BLaER1 treated with 17β-estradiol and CSF1 and Interleukin-3, amounts not matched to agents 10 nM and 100 nM (cell line): ENCODE measurements around the gene GTF2F1.
"Not testable (repeated sequence)": the region's sequence is repeated elsewhere in the genome, so short reads cannot be mapped to it uniquely, and the experiment has no call there.

Source experiments
- H3K27ac ChIP-seq, 11 experiments: shearing (Covaris generic); formaldehyde crosslinking; 2 replicates each; pipeline ENCODE4 v1.8.1; 2022
- H3K27me3 ChIP-seq, 11 experiments: shearing (Covaris generic); formaldehyde crosslinking; 2 replicates each; pipeline ENCODE4 v1.8.1; 2022
- H3K36me3 ChIP-seq, 11 experiments: shearing (Covaris generic); formaldehyde crosslinking; 2 replicates each; pipeline ENCODE4 v1.8.1; 2022
- H3K4me1 ChIP-seq, 10 experiments: shearing (Covaris generic); formaldehyde crosslinking; 2 replicates each; pipeline ENCODE4 v1.8.1; 2022
- H3K4me2 ChIP-seq, 11 experiments: shearing (Covaris generic); formaldehyde crosslinking; 2 replicates each; pipeline ENCODE4 v1.8.1; 2022
- H3K4me3 ChIP-seq, 10 experiments: shearing (Covaris generic); formaldehyde crosslinking; 2 replicates each; pipeline ENCODE4 v1.8.1; 2022
- H3K9ac ChIP-seq, 11 experiments: shearing (Covaris generic); formaldehyde crosslinking; 2 replicates each; pipeline ENCODE4 v1.8.1; 2022
- H3K9me3 ChIP-seq, 11 experiments: shearing (Covaris generic); formaldehyde crosslinking; replicated peaks in 1 of 11; 2 replicates each; pipeline ENCODE4 v1.8.1; 2022
- H4K20me1 ChIP-seq, 11 experiments: shearing (Covaris generic); formaldehyde crosslinking; 2 replicates each; pipeline ENCODE4 v1.8.1; 2022
- Cebpa-rat ChIP-seq, 11 experiments: shearing (Covaris generic); IDR thresholded peaks; 2 replicates each; pipeline ENCODE4 v1.8.1; 2022

The GTF2F1 gene

GRCh38 chr19:6412447-6413091 is 19.6 kb upstream of the GTF2F1 start:
- TF ChIP-seq Cebpa-rat (IDR thresholded peaks at IDR 0.05) = no peak
- H3K9ac ChIP-seq = no peak overlapping the region
- H4K20me1 ChIP-seq = peaks cover 24 to 62% (median 52%) of the 10 kb centered on the region in 11 experiments; a peak in 21 of 22 replicates
- no peaks in the 10 kb centered on the region for H3K4me1 ChIP-seq
- H3K27me3 ChIP-seq = no peaks in the 10 kb centered on the region
- H3K27ac ChIP-seq = no peak overlapping the region
- H3K36me3 ChIP-seq = peaks cover 48 to 61% (median 56%) of the 10 kb centered on the region in 11 experiments
- H3K9me3 ChIP-seq = no peaks in the 10 kb centered on the region
- no peak overlapping the region for H3K4me3 ChIP-seq
- no peak overlapping the region for H3K4me2 ChIP-seq

GRCh38 chr19:6412061-6412446 is 19.1 kb upstream of the GTF2F1 start:
- Histone ChIP-seq H4K20me1 (peaks cover 19 to 56% (median 47%) of the 10 kb centered on the region in 11 experiments; a peak in 21 of 22 replicates), H3K9ac (no peak overlapping the region), H3K36me3 (peaks cover 42 to 56% (median 51%) of the 10 kb centered on the region in 11 experiments), H3K27me3 (no peaks in the 10 kb centered on the region), H3K9me3 (no peaks in the 10 kb centered on the region), H3K27ac (no peak overlapping the region), H3K4me1 (no peaks in the 10 kb centered on the region), H3K4me2 (no peak overlapping the region), H3K4me3 (no peak overlapping the region)
- no peak for TF ChIP-seq Cebpa-rat (IDR thresholded peaks at IDR 0.05)

- H3K27me3 ChIP-seq = no peaks in the 10 kb centered on the region
- no peaks in the 10 kb centered on the region for H3K9me3 ChIP-seq
- no peak overlapping the region for H3K27ac ChIP-seq
- no peak overlapping the region for H3K4me3 ChIP-seq
- TF ChIP-seq Cebpa-rat (IDR thresholded peaks at IDR 0.05) = no peak
- H3K9ac ChIP-seq = no peak overlapping the region
- peaks cover 2 to 29% (median 20%) of the 10 kb centered on the region in 11 experiments; a peak in 21 of 22 replicates for H4K20me1 ChIP-seq
- H3K4me2 ChIP-seq = no peak overlapping the region
- peaks cover 15 to 29% (median 24%) of the 10 kb centered on the region in 11 experiments for H3K36me3 ChIP-seq
- no peaks in the 10 kb centered on the region for H3K4me1 ChIP-seq
Observed at GRCh38 chr19:6409346-6409745, 16.4 kb upstream of the GTF2F1 start.

GRCh38 chr19:6406401-6406800 is 13.4 kb upstream of the GTF2F1 start:
- H3K9ac ChIP-seq = no peak overlapping the region
- no peaks in the 10 kb centered on the region for H3K9me3 ChIP-seq
- TF ChIP-seq Cebpa-rat (IDR thresholded peaks at IDR 0.05) = no peak
- H4K20me1 ChIP-seq = no peaks in the 10 kb centered on the region; a peak in 1 of 22 replicates
- no peaks in the 10 kb centered on the region for H3K36me3 ChIP-seq
- peaks cover 7 to 14% (median 11%) of the 10 kb centered on the region in 10 experiments; a peak in 18 of 20 replicates for H3K4me1 ChIP-seq
- no peak overlapping the region for H3K4me2 ChIP-seq
- H3K27ac ChIP-seq = no peak overlapping the region
- H3K4me3 ChIP-seq = no peak overlapping the region
- no peaks in the 10 kb centered on the region for H3K27me3 ChIP-seq

- H3K27ac ChIP-seq = peak overlapping the region in 4 of 11 experiments; percentile 40 to 57 (median 48); a peak in 7 of 22 replicates
- H3K4me3 ChIP-seq = no peak overlapping the region
- peak overlapping the region in 5 of 11 experiments; percentile 1 to 58 (median 15); a peak in 2 of 22 replicates for H3K9ac ChIP-seq
- H4K20me1 ChIP-seq = no peaks in the 10 kb centered on the region
- peaks cover 7 to 14% (median 11%) of the 10 kb centered on the region in 10 experiments; a peak in 18 of 20 replicates for H3K4me1 ChIP-seq
- no peaks in the 10 kb centered on the region for H3K27me3 ChIP-seq
- peak overlapping the region in 10 of 11 experiments; percentile 0 to 66 (median 34); a peak in 14 of 22 replicates for H3K4me2 ChIP-seq
- H3K36me3 ChIP-seq = no peaks in the 10 kb centered on the region
- H3K9me3 ChIP-seq = no peaks in the 10 kb centered on the region
- TF ChIP-seq Cebpa-rat (IDR thresholded peaks at IDR 0.05) = no peak
Observed at GRCh38 chr19:6402837-6403608, 10.1 kb upstream of the GTF2F1 start.

- Histone ChIP-seq H3K27ac (peak overlapping the region in 4 of 11 experiments; percentile 40 to 57 (median 48); a peak in 5 of 22 replicates), H3K36me3 (no peaks in the 10 kb centered on the region), H3K4me1 (peaks cover 7 to 14% (median 11%) of the 10 kb centered on the region in 10 experiments; a peak in 18 of 20 replicates), H3K4me2 (peak overlapping the region in 10 of 11 experiments; percentile 0 to 66 (median 34); a peak in 13 of 22 replicates), H4K20me1 (no peaks in the 10 kb centered on the region), H3K9ac (peak overlapping the region in 5 of 11 experiments; percentile 1 to 58 (median 15); a peak in 4 of 22 replicates), H3K27me3 (no peaks in the 10 kb centered on the region), H3K9me3 (no peaks in the 10 kb centered on the region), H3K4me3 (no peak overlapping the region)
- no peak for TF ChIP-seq Cebpa-rat (IDR thresholded peaks at IDR 0.05)
Observed at GRCh38 chr19:6402058-6402457, 9.1 kb upstream of the GTF2F1 start.

- H3K27ac ChIP-seq, H3K27me3 ChIP-seq, H3K4me3 ChIP-seq, H3K9ac ChIP-seq, H3K36me3 ChIP-seq, H3K4me2 ChIP-seq, H4K20me1 ChIP-seq, H3K9me3 ChIP-seq: not testable (repeated sequence)
- H3K4me1 ChIP-seq = peaks cover 7 to 14% (median 11%) of the 10 kb centered on the region in 10 experiments; a peak in 18 of 20 replicates
Observed at GRCh38 chr19:6400062-6400944, 7.3 kb upstream of the GTF2F1 start.

GRCh38 chr19:6396305-6396704 is 3.3 kb upstream of the GTF2F1 start:
- TF ChIP-seq Cebpa-rat (IDR thresholded peaks at IDR 0.05) = no peak
- Histone ChIP-seq H4K20me1 (peaks cover 0 to 4% (median 0%) of the 10 kb centered on the region in 11 experiments; a peak in 5 of 22 replicates), H3K9ac (no peak overlapping the region)

More at GRCh38 chr19:6396305-6396704, 3.3 kb upstream of the GTF2F1 start:
- Histone ChIP-seq H3K27ac (no peak overlapping the region), H3K9me3 (no peaks in the 10 kb centered on the region), H3K4me3 (no peak overlapping the region), H3K36me3 (peaks cover 5 to 8% (median 6%) of the 10 kb centered on the region in 11 experiments; a peak in 21 of 22 replicates), H3K4me2 (no peak overlapping the region), H3K27me3 (no peaks in the 10 kb centered on the region), H3K4me1 (peaks cover 19 to 25% (median 23%) of the 10 kb centered on the region in 10 experiments)
